ENCODE data around the gene SEC22C. TPM values are rescaled to one million over a fixed set of nuclear protein-coding genes. Genes with fewer than 3 reads are reported as not detected.

The SEC22C gene
- total and polyA plus RNA-seq, 2 donors (not counting 1 experiment from before 2014, with no cell fraction given): 19.2 to 44.8 TPM

GRCh38 chr3:42501321-42501680 is 80.5 kb downstream of the SEC22C start:
- no peak for TF ChIP-seq CTCF (IDR thresholded peaks at IDR 0.05)
- TF ChIP-seq EZH2 (IDR thresholded peaks at IDR 0.05; ENCODE audit: borderline replicate concordance, insufficient read depth, low read depth, low read length, poor library complexity, severe bottlenecking): no peak
- Histone ChIP-seq H3K27ac (ENCODE audit: low read length in 2 of 2) (no peak overlapping the region), H3K79me2 (ENCODE audit: control insufficient read depth, insufficient read depth, low read length) (no peaks in the 10 kb centered on the region), H3K27me3 (replicated peaks in 1 of 4; ENCODE audit: control extremely low read depth in 1 of 4, control insufficient read depth in 3 of 4, insufficient read depth in 4 of 4, low read length in 3 of 4) (peaks cover 0 to 38% (median 16%) of the 10 kb centered on the region in 4 experiments), H3K9me3 (ENCODE audit: control extremely low read depth in 1 of 3, control insufficient read depth in 2 of 3, insufficient read depth in 1 of 3, low read length in 2 of 3) (no peaks in the 10 kb centered on the region), H3K4me2 (replicated peaks; ENCODE audit: low read depth, low read length, poor library complexity, severe bottlenecking) (peak overlapping the region; percentile 83), H2AFZ (ENCODE audit: insufficient read depth, low read depth, low read length, poor library complexity, severe bottlenecking) (peak overlapping the region; percentile 92), H3K4me1 (ENCODE audit: control insufficient read depth in 2 of 2, insufficient read depth in 2 of 2, low read length in 2 of 2) (peaks cover 11 to 21% of the 10 kb centered on the region in 2 donors), H3K36me3 (replicated peaks in 1 of 2; ENCODE audit: control extremely low read depth in 1 of 2, control insufficient read depth in 1 of 2, extremely low read depth in 1 of 2, insufficient read depth in 2 of 2, low read length in 1 of 2) (no peaks in the 10 kb centered on the region), H3K9ac (ENCODE audit: low read length) (peak overlapping the region; percentile 62), H3K4me3 (ENCODE audit: control extremely low read depth in 1 of 5, extremely low read depth in 1 of 5, insufficient read depth in 1 of 5, low read depth in 2 of 5, low read length in 4 of 5) (peak overlapping the region in 4 of 5 experiments; percentile 63 to 82 (median 74)), H4K20me1 (ENCODE audit: control insufficient read depth, insufficient read depth, low read length, poor library complexity, severe bottlenecking) (no peaks in the 10 kb centered on the region)
- WGBS (ENCODE audit: insufficient coverage): 5% methylated on average over 27 of the region's 27 CpGs
- peak overlapping the region; percentile 92 for H3K4me3 Mint-ChIP-seq
- no peak overlapping the region for H3K27ac Mint-ChIP-seq
- intact Hi-C loops (cut with micrococcal nuclease): loop anchor here (5.0 kb wide), 2 partner anchors 81 to 1191 kb away; partner anchors contain the start of genes ABHD5 and SEC22C
- CTCF ChIA-PET: interaction anchor here (0.6 to 3.5 kb wide), 11 partner anchors 9 to 244 kb away, joined by 3 to 56 read pairs (median 3); partner anchors contain the start of gene SEC22C
- peaks cover 25% of the 10 kb centered on the region for H3K4me1 Mint-ChIP-seq
- POLR2A ChIA-PET: interaction anchor here (0.6 to 1.8 kb wide), 2 partner anchors 11 to 1120 kb away, joined by 3 to 8 read pairs; partner anchors contain the start of gene ANO10
- H3K9me3 Mint-ChIP-seq (ENCODE audit: insufficient read depth): no peaks in the 10 kb centered on the region
- ATAC-seq (ENCODE audit: low read depth): no peak
- DNase-seq: no peak
- peaks cover 35% of the 10 kb centered on the region for H3K27me3 Mint-ChIP-seq

GRCh38 chr3:42500909-42501308 is 80.9 kb downstream of the SEC22C start:
- intact Hi-C loops (cut with micrococcal nuclease): loop anchor here (5.0 kb wide), 2 partner anchors 81 to 1191 kb away; partner anchors contain the start of genes ABHD5 and SEC22C

More at GRCh38 chr3:42500909-42501308, 80.9 kb downstream of the SEC22C start:
- Histone ChIP-seq H3K27ac (ENCODE audit: low read length in 2 of 2) (no peak overlapping the region), H3K4me2 (replicated peaks; ENCODE audit: low read depth, low read length, poor library complexity, severe bottlenecking) (peak overlapping the region; percentile 83), H3K79me2 (ENCODE audit: control insufficient read depth, insufficient read depth, low read length) (no peaks in the 10 kb centered on the region), H3K27me3 (replicated peaks in 1 of 4; ENCODE audit: control extremely low read depth in 1 of 4, control insufficient read depth in 3 of 4, insufficient read depth in 4 of 4, low read length in 3 of 4) (peaks cover 0 to 38% (median 16%) of the 10 kb centered on the region in 4 experiments), H3K4me1 (ENCODE audit: control insufficient read depth in 2 of 2, insufficient read depth in 2 of 2, low read length in 2 of 2) (peaks cover 11 to 21% of the 10 kb centered on the region in 2 donors), H4K20me1 (ENCODE audit: control insufficient read depth, insufficient read depth, low read length, poor library complexity, severe bottlenecking) (no peaks in the 10 kb centered on the region), H3K9ac (ENCODE audit: low read length) (no peak overlapping the region), H2AFZ (ENCODE audit: insufficient read depth, low read depth, low read length, poor library complexity, severe bottlenecking) (peak overlapping the region; percentile 92), H3K4me3 (ENCODE audit: control extremely low read depth in 1 of 5, extremely low read depth in 1 of 5, insufficient read depth in 1 of 5, low read depth in 2 of 5, low read length in 4 of 5) (no peak overlapping the region), H3K9me3 (ENCODE audit: control extremely low read depth in 1 of 3, control insufficient read depth in 2 of 3, insufficient read depth in 1 of 3, low read length in 2 of 3) (no peaks in the 10 kb centered on the region), H3K36me3 (replicated peaks in 1 of 2; ENCODE audit: control extremely low read depth in 1 of 2, control insufficient read depth in 1 of 2, extremely low read depth in 1 of 2, insufficient read depth in 2 of 2, low read length in 1 of 2) (no peaks in the 10 kb centered on the region)
- CTCF ChIA-PET: interaction anchor here (0.6 to 3.5 kb wide), 9 partner anchors 9 to 107 kb away, joined by 3 to 56 read pairs (median 3); no protein-coding TSS in a partner anchor
- peak overlapping the region; percentile 73 for H3K4me3 Mint-ChIP-seq
- no peak for TF ChIP-seq EZH2 (IDR thresholded peaks at IDR 0.05; ENCODE audit: borderline replicate concordance, insufficient read depth, low read depth, low read length, poor library complexity, severe bottlenecking)
- no peak for TF ChIP-seq CTCF (IDR thresholded peaks at IDR 0.05)
- no peak overlapping the region for H3K27ac Mint-ChIP-seq
- H3K9me3 Mint-ChIP-seq (ENCODE audit: insufficient read depth): no peaks in the 10 kb centered on the region
- H3K4me1 Mint-ChIP-seq: peaks cover 25% of the 10 kb centered on the region
- 45% methylated on average over 3 of the region's 4 CpGs for WGBS (ENCODE audit: insufficient coverage)
- peaks cover 35% of the 10 kb centered on the region for H3K27me3 Mint-ChIP-seq
- ATAC-seq (ENCODE audit: low read depth): no peak
- POLR2A ChIA-PET: interaction anchor here (0.6 to 1.8 kb wide), 3 partner anchors 11 to 1121 kb away, joined by 3 to 12 read pairs (median 8); partner anchors contain the start of gene ANO10
- no peak for DNase-seq

Data from B cell (primary cell).